ENCODE measurements around the gene NXN. TPM values are rescaled to one million over a fixed set of nuclear protein-coding genes. Genes with fewer than 3 reads are reported as not detected.
"Not testable (repeated sequence)": the region's sequence is repeated elsewhere in the genome, so short reads cannot be mapped to it uniquely, and the experiment has no call there.

Gene NXN
- total RNA-seq, 5 donors from 2014 or later (not counting 1 experiment from before 2014, with no cell fraction given) = 0.56 to 1.3 (median 0.96) TPM

DNA sequence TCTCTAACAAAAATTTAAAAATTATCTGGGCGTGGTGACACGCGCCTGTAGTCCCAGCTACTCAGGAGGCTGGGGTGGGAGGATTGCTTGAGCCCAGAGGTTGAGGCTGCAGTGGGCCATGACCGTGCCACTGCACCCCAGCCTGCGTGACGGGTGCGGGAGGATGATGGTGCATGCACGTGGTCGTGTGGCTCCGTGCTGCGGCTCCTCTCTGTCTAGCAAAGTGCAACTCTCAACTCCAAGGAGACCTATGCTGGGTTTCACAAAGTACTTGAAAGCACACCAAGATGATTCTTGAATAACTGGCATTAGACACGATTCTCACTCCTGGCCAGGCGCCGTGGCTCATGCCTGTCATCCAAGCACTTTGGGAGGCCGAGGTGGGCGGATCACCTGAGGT is 25.8 kb downstream of the NXN start:
- H3K36me3 Mint-ChIP-seq = no peaks in the 10 kb centered on the region
- H3K4me1 Mint-ChIP-seq = no peaks in the 10 kb centered on the region
- H3K9me3 Mint-ChIP-seq = no peaks in the 10 kb centered on the region
- DNase-seq = no peak
- Histone ChIP-seq H3K27ac (ENCODE audit: low read length) (no peak overlapping the region), H3K36me3 (ENCODE audit: control insufficient read depth in 2 of 2, extremely low read depth in 1 of 2, insufficient read depth in 1 of 2, low read length in 1 of 2) (no peaks in the 10 kb centered on the region), H3K9me3 (no peaks in the 10 kb centered on the region), H3K27me3 (replicated peaks in 1 of 2; ENCODE audit: control insufficient read depth in 2 of 2, extremely low read depth in 1 of 2, insufficient read depth in 2 of 2, low read length in 1 of 2) (peaks cover 2 to 31% of the 10 kb centered on the region in 2 experiments), H3K4me1 (ENCODE audit: control insufficient read depth in 1 of 2, extremely low read depth in 1 of 2, insufficient read depth in 2 of 2, low read length in 2 of 2) (peaks cover 0 to 7% of the 10 kb centered on the region in 2 experiments), H3K4me3 (ENCODE audit: control insufficient read depth in 1 of 2, extremely low read depth in 1 of 2, low read length in 1 of 2) (no peak overlapping the region)
- ChIA-PET CTCF (no interaction called here), POLR2A (no interaction called here)
- no peak overlapping the region for H3K27ac Mint-ChIP-seq
- WGBS (ENCODE audit: insufficient coverage) = 91% methylated on average over 16 of the region's 16 CpGs
- peaks cover 17 to 18% of the 10 kb centered on the region in 2 donors for H3K27me3 Mint-ChIP-seq
- no peak for ATAC-seq (replicated peaks in 1 of 4)
- no peak overlapping the region for H3K4me3 Mint-ChIP-seq

DNA sequence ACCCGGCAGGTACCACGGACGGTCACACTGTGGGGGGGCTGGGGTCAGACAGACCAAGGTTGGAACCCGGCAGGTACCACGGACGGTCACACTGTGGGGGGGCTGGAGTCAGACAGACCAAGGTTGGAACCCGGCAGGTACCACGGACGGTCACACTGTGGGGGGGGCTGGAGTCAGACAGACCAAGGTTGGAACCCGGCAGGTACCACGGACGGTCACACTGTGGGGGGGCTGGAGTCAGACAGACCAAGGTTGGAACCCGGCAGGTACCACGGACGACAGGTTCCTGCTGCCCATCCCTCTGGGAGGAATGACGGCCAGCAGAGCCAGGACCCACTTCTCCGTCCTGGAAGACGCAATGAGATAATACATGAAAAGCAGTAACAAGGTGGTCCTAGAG is 27.0 kb downstream of the NXN start:
- H3K9me3 ChIP-seq; H3K9me3 Mint-ChIP-seq; H3K4me1 Mint-ChIP-seq; H3K4me3 ChIP-seq (ENCODE audit: control insufficient read depth in 1 of 2, extremely low read depth in 1 of 2, low read length in 1 of 2); H3K4me3 Mint-ChIP-seq; H3K36me3 Mint-ChIP-seq; H3K27ac ChIP-seq (ENCODE audit: low read length); H3K4me1 ChIP-seq (ENCODE audit: control insufficient read depth in 1 of 2, extremely low read depth in 1 of 2, insufficient read depth in 2 of 2, low read length in 2 of 2); H3K27ac Mint-ChIP-seq; POLR2A ChIA-PET; CTCF ChIA-PET; H3K36me3 ChIP-seq (ENCODE audit: control insufficient read depth in 2 of 2, extremely low read depth in 1 of 2, insufficient read depth in 1 of 2, low read length in 1 of 2); ATAC-seq (replicated peaks in 1 of 4): not testable (repeated sequence)
- peaks cover 18% of the 10 kb centered on the region in 2 donors for H3K27me3 Mint-ChIP-seq
- peak in 2 of 35 experiments; percentile 13 to 26 for DNase-seq
- H3K27me3 ChIP-seq (replicated peaks in 1 of 2; ENCODE audit: control insufficient read depth in 2 of 2, extremely low read depth in 1 of 2, insufficient read depth in 2 of 2, low read length in 1 of 2) = peaks cover 2 to 25% of the 10 kb centered on the region in 2 experiments
- WGBS (ENCODE audit: insufficient coverage) = 96% methylated on average over 17 of the region's 18 CpGs

DNA sequence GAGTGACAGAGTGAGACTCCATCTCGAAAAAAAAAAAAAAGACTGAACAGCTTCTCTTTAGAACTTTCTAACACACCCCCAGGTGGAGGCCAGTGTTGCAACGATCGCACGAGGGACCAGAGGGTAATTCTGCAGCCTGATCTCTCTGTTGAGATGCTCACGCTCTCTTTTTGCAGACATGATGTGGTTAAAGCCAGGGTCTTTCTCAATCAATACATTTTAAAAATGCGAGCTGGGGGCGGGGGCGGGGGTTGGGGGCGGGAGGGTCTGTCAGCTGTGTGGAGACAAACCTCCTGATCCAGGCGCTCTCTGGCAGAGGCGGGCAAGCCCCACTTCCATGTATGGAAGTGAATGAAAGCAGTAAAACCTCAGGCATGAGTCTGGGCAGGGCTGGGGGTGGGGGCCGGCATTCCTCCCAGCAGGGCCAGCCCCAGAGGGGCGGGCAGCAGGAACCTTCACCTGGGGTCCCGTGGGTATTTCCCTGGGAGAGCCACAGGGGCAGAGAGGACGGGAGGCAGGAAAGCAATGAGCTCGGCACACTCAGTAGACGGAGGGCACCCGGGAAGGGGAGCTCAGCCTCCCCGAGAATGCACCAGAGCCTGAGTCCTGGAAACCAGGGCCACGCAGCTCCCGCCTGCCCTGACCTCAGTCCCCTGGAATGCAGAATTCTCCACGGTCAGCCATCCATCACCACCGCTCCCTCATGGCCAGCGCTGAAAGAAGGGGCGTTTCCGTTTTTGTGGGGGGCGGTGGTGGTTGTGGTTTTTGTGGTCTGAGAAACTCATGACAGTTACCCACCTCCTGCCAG is 28.0 kb downstream of the NXN start:
- Mint-ChIP-seq H3K27me3 (peaks cover 18% of the 10 kb centered on the region in 2 donors), H3K27ac (no peak overlapping the region), H3K36me3 (no peaks in the 10 kb centered on the region), H3K4me3 (no peak overlapping the region), H3K4me1 (no peaks in the 10 kb centered on the region), H3K9me3 (no peaks in the 10 kb centered on the region)
- ChIA-PET CTCF (interaction anchor here in 1 of 2 donors (0.6 kb wide), 1 partner anchor 19 kb away, joined by 4 read pairs; no protein-coding TSS in a partner anchor), POLR2A (no interaction called here)
- ATAC-seq (replicated peaks in 1 of 4) (no peak), DNase-seq (no peak)
- H3K27ac ChIP-seq (ENCODE audit: low read length) = no peak overlapping the region
- H3K9me3 ChIP-seq = no peaks in the 10 kb centered on the region
- H3K27me3 ChIP-seq (replicated peaks in 1 of 2; ENCODE audit: control insufficient read depth in 2 of 2, extremely low read depth in 1 of 2, insufficient read depth in 2 of 2, low read length in 1 of 2) = peaks cover 2 to 21% of the 10 kb centered on the region in 2 experiments
- H3K4me1 ChIP-seq (ENCODE audit: control insufficient read depth in 1 of 2, extremely low read depth in 1 of 2, insufficient read depth in 2 of 2, low read length in 2 of 2) = peaks cover 0 to 7% of the 10 kb centered on the region in 2 experiments
- no peaks in the 10 kb centered on the region for H3K36me3 ChIP-seq (ENCODE audit: control insufficient read depth in 2 of 2, extremely low read depth in 1 of 2, insufficient read depth in 1 of 2, low read length in 1 of 2)
- 1% methylated on average over 7 of the region's 27 CpGs for WGBS (ENCODE audit: insufficient coverage)
- no peak overlapping the region for H3K4me3 ChIP-seq (ENCODE audit: control insufficient read depth in 1 of 2, extremely low read depth in 1 of 2, low read length in 1 of 2)

DNA sequence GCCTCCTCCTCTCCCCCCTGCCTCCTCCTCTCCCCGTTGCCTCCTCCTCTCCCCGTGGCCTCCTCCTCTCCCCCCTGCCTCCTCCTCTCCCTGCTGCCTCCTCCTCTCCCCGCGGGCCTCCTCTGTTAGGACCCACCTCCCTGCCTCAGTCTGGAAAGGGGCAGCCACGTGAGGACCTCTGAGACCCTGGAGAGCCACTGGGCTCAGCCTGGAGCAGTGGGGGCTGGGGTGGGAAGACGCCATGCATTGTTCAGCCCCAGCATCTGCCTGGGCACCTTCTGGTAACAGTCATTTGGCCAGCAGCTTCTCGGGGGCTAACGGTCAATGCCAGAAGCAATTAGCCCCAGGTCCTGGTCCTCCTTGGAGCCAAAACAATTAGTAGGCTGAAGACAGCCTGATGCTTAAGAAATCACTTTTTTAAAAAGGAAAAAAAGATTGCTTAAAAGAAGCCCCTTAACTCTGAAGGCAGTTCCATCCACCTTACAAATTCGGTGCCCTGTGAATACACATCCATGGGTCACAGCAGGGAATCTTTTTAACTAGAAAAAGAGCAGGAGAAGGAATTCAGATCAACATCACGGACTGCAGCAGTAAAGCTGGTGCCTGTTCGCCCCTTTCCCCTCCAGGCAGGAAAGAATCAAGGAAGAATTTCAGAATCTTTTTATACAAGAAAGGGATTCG is 29.8 kb downstream of the NXN start:
- no peak overlapping the region for H3K4me3 Mint-ChIP-seq
- H3K27ac Mint-ChIP-seq = no peak overlapping the region

DNA sequence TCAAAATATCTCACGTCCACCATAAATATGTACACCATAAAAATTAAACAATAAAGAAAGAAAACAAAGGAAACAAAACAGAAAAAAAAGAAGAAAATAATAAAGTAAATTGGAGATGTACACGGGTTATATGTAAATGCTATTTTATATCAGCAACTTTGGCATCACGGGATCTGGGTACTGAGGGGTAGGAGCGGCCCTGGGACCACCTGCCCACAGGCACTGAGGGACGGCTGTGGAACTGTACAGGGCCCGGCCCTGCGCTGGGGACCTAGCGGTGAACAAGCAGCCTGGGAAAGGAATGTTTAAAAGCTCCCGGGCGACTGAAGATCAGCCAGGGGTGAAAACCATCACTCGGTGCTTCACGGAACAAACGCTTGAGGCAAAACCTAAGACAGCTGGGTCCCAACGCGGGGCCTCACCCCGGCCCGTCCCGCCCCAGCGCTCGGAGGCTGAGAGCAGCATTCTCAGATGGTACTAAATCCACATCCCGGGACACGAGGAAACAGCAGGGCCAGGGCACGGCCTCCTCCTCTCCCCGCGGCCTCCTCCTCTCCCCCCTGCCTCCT is 31.2 kb downstream of the NXN start:
- peaks cover 0 to 7% of the 10 kb centered on the region in 2 experiments for H3K4me1 ChIP-seq (ENCODE audit: control insufficient read depth in 1 of 2, extremely low read depth in 1 of 2, insufficient read depth in 2 of 2, low read length in 2 of 2)
- no peaks in the 10 kb centered on the region for H3K36me3 ChIP-seq (ENCODE audit: control insufficient read depth in 2 of 2, extremely low read depth in 1 of 2, insufficient read depth in 1 of 2, low read length in 1 of 2)
- CTCF ChIA-PET = no interaction called here
- peaks cover 13 to 14% of the 10 kb centered on the region in 2 donors for H3K27me3 Mint-ChIP-seq
- H3K36me3 Mint-ChIP-seq = no peaks in the 10 kb centered on the region
- H3K27me3 ChIP-seq (replicated peaks in 1 of 2; ENCODE audit: control insufficient read depth in 2 of 2, extremely low read depth in 1 of 2, insufficient read depth in 2 of 2, low read length in 1 of 2) = peaks cover 2 to 22% of the 10 kb centered on the region in 2 experiments
- H3K4me1 Mint-ChIP-seq = no peaks in the 10 kb centered on the region
- DNase-seq = no peak
- no peak overlapping the region for H3K27ac ChIP-seq (ENCODE audit: low read length)
- H3K27ac Mint-ChIP-seq = no peak overlapping the region
- H3K9me3 ChIP-seq = no peaks in the 10 kb centered on the region
- no peak overlapping the region for H3K4me3 Mint-ChIP-seq
- 97% methylated on average over 9 of the region's 25 CpGs for WGBS (ENCODE audit: insufficient coverage)
- POLR2A ChIA-PET = no interaction called here
- H3K9me3 Mint-ChIP-seq = no peaks in the 10 kb centered on the region
- ATAC-seq (replicated peaks in 1 of 4) = no peak
- H3K4me3 ChIP-seq (ENCODE audit: control insufficient read depth in 1 of 2, extremely low read depth in 1 of 2, low read length in 1 of 2) = no peak overlapping the region

More for the DNA sequence above, 29.8 kb downstream of the NXN start:
- H3K36me3 ChIP-seq (ENCODE audit: control insufficient read depth in 2 of 2, extremely low read depth in 1 of 2, insufficient read depth in 1 of 2, low read length in 1 of 2) = no peaks in the 10 kb centered on the region
- H3K4me1 ChIP-seq (ENCODE audit: control insufficient read depth in 1 of 2, extremely low read depth in 1 of 2, insufficient read depth in 2 of 2, low read length in 2 of 2) = peaks cover 0 to 7% of the 10 kb centered on the region in 2 experiments
- ChIA-PET CTCF (interaction anchor here in 1 of 2 donors (0.7 kb wide), 1 partner anchor 24 kb away, joined by 6 read pairs; no protein-coding TSS in a partner anchor), POLR2A (no interaction called here)
- H3K9me3 Mint-ChIP-seq = no peaks in the 10 kb centered on the region
- no peak overlapping the region for H3K4me3 ChIP-seq (ENCODE audit: control insufficient read depth in 1 of 2, extremely low read depth in 1 of 2, low read length in 1 of 2)
- WGBS (ENCODE audit: insufficient coverage) = 64% methylated on average over 6 of the region's 12 CpGs
- DNase-seq = no peak
- H3K4me1 Mint-ChIP-seq = no peaks in the 10 kb centered on the region
- no peaks in the 10 kb centered on the region for H3K9me3 ChIP-seq
- no peak for ATAC-seq (replicated peaks in 1 of 4)
- peaks cover 18% of the 10 kb centered on the region in 2 donors for H3K27me3 Mint-ChIP-seq
- no peak overlapping the region for H3K27ac ChIP-seq (ENCODE audit: low read length)
- no peaks in the 10 kb centered on the region for H3K36me3 Mint-ChIP-seq
- H3K27me3 ChIP-seq (replicated peaks in 1 of 2; ENCODE audit: control insufficient read depth in 2 of 2, extremely low read depth in 1 of 2, insufficient read depth in 2 of 2, low read length in 1 of 2) = peaks cover 2 to 21% of the 10 kb centered on the region in 2 experiments

DNA sequence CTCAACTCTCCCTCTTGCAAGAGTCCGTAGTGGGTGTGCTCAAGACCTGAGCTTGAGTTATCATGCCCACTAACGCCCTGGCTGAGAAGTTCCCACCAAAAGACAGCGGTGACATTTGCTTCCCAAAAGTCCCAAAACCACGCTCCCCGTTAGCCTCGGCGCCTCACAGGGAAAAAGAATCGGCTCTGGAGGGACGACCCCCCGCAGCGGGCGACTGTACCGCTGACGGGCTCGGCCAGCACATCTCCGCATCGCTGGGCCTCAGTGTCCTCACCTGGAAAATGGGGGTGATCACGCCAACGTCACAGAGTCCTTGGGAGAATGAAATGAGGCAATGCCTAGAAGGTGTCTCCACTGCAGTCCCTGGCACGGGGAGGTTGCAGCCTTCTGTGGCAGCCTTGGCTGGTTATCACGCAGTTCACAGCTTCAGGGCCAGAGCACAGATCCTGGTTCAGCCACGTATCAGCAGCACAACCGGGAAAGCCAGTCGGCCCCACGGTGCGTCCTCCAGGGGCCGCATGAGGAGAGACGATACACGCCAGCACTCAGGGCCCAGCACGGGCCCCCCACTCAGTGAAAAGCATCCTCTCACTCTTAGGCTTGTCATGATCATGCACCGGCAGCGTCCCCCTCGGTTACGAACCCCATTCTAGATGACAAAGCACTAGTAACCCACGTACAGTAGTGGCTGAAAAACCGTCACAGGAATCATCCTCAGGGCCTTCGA is 32.9 kb downstream of the NXN start:
- ATAC-seq (replicated peaks in 1 of 4) = no peak
- Histone ChIP-seq H3K27me3 (replicated peaks in 1 of 2; ENCODE audit: control insufficient read depth in 2 of 2, extremely low read depth in 1 of 2, insufficient read depth in 2 of 2, low read length in 1 of 2) (peaks cover 2 to 20% of the 10 kb centered on the region in 2 experiments), H3K36me3 (ENCODE audit: control insufficient read depth in 2 of 2, extremely low read depth in 1 of 2, insufficient read depth in 1 of 2, low read length in 1 of 2) (no peaks in the 10 kb centered on the region), H3K4me3 (ENCODE audit: control insufficient read depth in 1 of 2, extremely low read depth in 1 of 2, low read length in 1 of 2) (no peak overlapping the region), H3K27ac (ENCODE audit: low read length) (no peak overlapping the region), H3K9me3 (no peaks in the 10 kb centered on the region), H3K4me1 (ENCODE audit: control insufficient read depth in 1 of 2, extremely low read depth in 1 of 2, insufficient read depth in 2 of 2, low read length in 2 of 2) (peaks cover 0 to 2% of the 10 kb centered on the region in 2 experiments)
- H3K9me3 Mint-ChIP-seq = no peaks in the 10 kb centered on the region
- POLR2A ChIA-PET = interaction anchor here in 1 of 2 donors (0.5 kb wide), 1 partner anchor 316 kb away, joined by 4 read pairs; no protein-coding TSS in a partner anchor
- no peaks in the 10 kb centered on the region for H3K36me3 Mint-ChIP-seq
- no peaks in the 10 kb centered on the region for H3K4me1 Mint-ChIP-seq
- no peak for DNase-seq
- H3K27me3 Mint-ChIP-seq = peaks cover 9 to 12% of the 10 kb centered on the region in 2 donors
- 90% methylated on average over 34 of the region's 37 CpGs for WGBS (ENCODE audit: insufficient coverage)
- no peak overlapping the region for H3K27ac Mint-ChIP-seq
- CTCF ChIA-PET = no interaction called here
- no peak overlapping the region for H3K4me3 Mint-ChIP-seq

Data from T-cell (primary cell).